ENCODE results near the gene SYNGR3.
A peak's percentile ranks its signal among the peaks of the same experiment; 100 is the strongest.

Gene SYNGR3

GRCh38 chr16:2004795-2005517, 15.2 kb downstream of the SYNGR3 start:
- TF ChIP-seq, protein P1, sequence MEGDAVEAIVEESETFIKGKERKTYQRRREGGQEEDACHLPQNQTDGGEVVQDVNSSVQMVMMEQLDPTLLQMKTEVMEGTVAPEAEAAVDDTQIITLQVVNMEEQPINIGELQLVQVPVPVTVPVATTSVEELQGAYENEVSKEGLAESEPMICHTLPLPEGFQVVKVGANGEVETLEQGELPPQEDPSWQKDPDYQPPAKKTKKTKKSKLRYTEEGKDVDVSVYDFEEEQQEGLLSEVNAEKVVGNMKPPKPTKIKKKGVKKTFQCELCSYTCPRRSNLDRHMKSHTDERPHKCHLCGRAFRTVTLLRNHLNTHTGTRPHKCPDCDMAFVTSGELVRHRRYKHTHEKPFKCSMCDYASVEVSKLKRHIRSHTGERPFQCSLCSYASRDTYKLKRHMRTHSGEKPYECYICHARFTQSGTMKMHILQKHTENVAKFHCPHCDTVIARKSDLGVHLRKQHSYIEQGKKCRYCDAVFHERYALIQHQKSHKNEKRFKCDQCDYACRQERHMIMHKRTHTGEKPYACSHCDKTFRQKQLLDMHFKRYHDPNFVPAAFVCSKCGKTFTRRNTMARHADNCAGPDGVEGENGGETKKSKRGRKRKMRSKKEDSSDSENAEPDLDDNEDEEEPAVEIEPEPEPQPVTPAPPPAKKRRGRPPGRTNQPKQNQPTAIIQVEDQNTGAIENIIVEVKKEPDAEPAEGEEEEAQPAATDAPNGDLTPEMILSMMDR (IDR thresholded peaks at IDR 0.05; ENCODE audit: insufficient read depth, low read length, missing control alignments) = no peak
- ChIA-PET CTCF (interaction anchor here (0.8 to 10.6 kb wide), 13 partner anchors 8 to 247 kb away, joined by 3 to 176 read pairs (median 8); partner anchors contain the start of genes ECI1, GFER, NOXO1 and NTHL1), POLR2A (interaction anchor here (2.2 kb wide), 1 partner anchor 150 kb away, joined by 6 read pairs; the partner anchor contains the start of gene TRAF7)
- DNase-seq (ENCODE audit: low read depth, low spot score) = no peak
- H3K4me3 ChIP-seq (ENCODE audit: low read depth, low read length) = no peak overlapping the region

DNA sequence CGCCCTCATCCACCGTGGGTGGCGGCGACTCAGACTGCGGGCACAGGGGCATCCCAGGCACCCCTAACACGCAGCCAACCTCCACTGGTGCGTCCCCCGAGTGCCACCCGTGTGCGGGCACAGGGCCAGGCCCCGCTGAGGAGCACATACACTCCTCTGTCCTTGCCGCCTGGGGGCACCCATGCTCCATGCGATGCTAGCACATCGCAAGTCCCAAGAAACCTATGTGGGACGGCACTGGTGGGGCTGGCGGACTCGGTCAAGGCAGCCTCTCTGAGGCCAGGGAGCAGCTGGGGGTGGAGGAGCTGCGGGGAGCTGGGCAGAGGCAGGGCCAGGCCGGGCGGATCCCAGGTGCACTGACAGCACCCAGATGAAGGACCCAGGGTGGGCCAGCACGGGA, 15.9 kb downstream of the SYNGR3 start:
- H3K4me3 ChIP-seq (ENCODE audit: low read depth, low read length) = no peak overlapping the region
- TF ChIP-seq, protein P1 (IDR thresholded peaks at IDR 0.05; ENCODE audit: insufficient read depth, low read length, missing control alignments) = no peak
- POLR2A ChIA-PET = interaction anchor here (2.2 kb wide), 1 partner anchor 150 kb away, joined by 6 read pairs; the partner anchor contains the start of gene TRAF7
- DNase-seq (ENCODE audit: low read depth, low spot score) = no peak
- CTCF ChIA-PET = interaction anchor here (1.0 to 10.6 kb wide), 3 partner anchors 15 to 134 kb away, joined by 3 to 176 read pairs (median 163); partner anchors contain the start of genes GFER, NOXO1, PKD1 and SYNGR3

GRCh38 chr16:2006317-2006716, 16.5 kb downstream of the SYNGR3 start:
- POLR2A ChIA-PET = no interaction called here

GRCh38 chr16:2007081-2007836, 17.5 kb downstream of the SYNGR3 start:
- no peak for DNase-seq (ENCODE audit: low read depth, low spot score)
- H3K4me3 ChIP-seq (ENCODE audit: low read depth, low read length) = peak overlapping the region; percentile 72
- CTCF ChIA-PET = interaction anchor here (1.0 to 10.6 kb wide), 5 partner anchors 9 to 133 kb away, joined by 3 to 176 read pairs (median 7); partner anchors contain the start of gene PKD1
- TF ChIP-seq, protein P1 (IDR thresholded peaks at IDR 0.05; ENCODE audit: insufficient read depth, low read length, missing control alignments) = no peak
- POLR2A ChIA-PET = interaction anchor here (0.6 to 1.4 kb wide), 2 partner anchors 24 to 148 kb away, joined by 3 read pairs; partner anchors contain the start of gene TRAF7

More at GRCh38 chr16:2006317-2006716, 16.5 kb downstream of the SYNGR3 start:
- H3K4me3 ChIP-seq (ENCODE audit: low read depth, low read length) = no peak overlapping the region
- CTCF ChIA-PET = interaction anchor here (6.5 to 10.6 kb wide), 2 partner anchors 18 to 134 kb away, joined by 163 to 176 read pairs; partner anchors contain the start of genes GFER, NOXO1, PKD1 and SYNGR3
- TF ChIP-seq, protein P1 (IDR thresholded peaks at IDR 0.05; ENCODE audit: insufficient read depth, low read length, missing control alignments) = no peak
- no peak for DNase-seq (ENCODE audit: low read depth, low spot score)

GRCh38 chr16:2008009-2008526, 18.3 kb downstream of the SYNGR3 start:
- DNase-seq (ENCODE audit: low read depth, low spot score) = no peak
- TF ChIP-seq, protein P1 (IDR thresholded peaks at IDR 0.05; ENCODE audit: insufficient read depth, low read length, missing control alignments) = no peak
- ChIA-PET POLR2A (interaction anchor here (0.6 to 1.4 kb wide), 3 partner anchors 12 to 147 kb away, joined by 3 read pairs; partner anchors contain the start of gene TRAF7), CTCF (interaction anchor here (1.0 to 10.6 kb wide), 5 partner anchors 10 to 132 kb away, joined by 3 to 176 read pairs (median 7); partner anchors contain the start of gene PKD1)
- H3K4me3 ChIP-seq (ENCODE audit: low read depth, low read length) = peak overlapping the region; percentile 72

Measured in AG04449 (cell line).